Activated naive CD4-positive, alpha-beta T cell treated with anti-CD3 and anti-CD28 coated beads, Interleukin-2, amount 50 U/mL, for 72 hours (primary cell): Measurements from ENCODE around the gene TXNDC5. TPM values are rescaled to one million over a fixed set of nuclear protein-coding genes. Genes with fewer than 3 reads are reported as not detected.
A peak's percentile ranks its signal among the peaks of the same experiment; 100 is the strongest.

ENCODE experiments used
- ATAC-seq, 2 donors: fragments of 150-1000 bp; cut with Tn5 transposase; 2 replicates each; pipeline ENCODE4 v1.10.0; 2021; ENCODE audit warnings: mild to moderate bottlenecking in 2 of 2, moderate library complexity in 2 of 2
- DNase-seq, 2 donors: peaks; one replicate each; pipeline ENCODE4 v3.0.0; 2021 to 2022; ENCODE audit warnings: low spot score in 2 of 2
- H3K27ac Mint-ChIP-seq, 2 donors: one replicate each; pipeline ENCODE4 v1.8.0; 2022; ENCODE audit warnings: mild to moderate bottlenecking in 2 of 2, mixed read lengths in 2 of 2
- H3K36me3 Mint-ChIP-seq, 2 donors: one replicate each; pipeline ENCODE4 v1.8.0; 2022; ENCODE audit warnings: mixed read lengths in 2 of 2
- H3K9me3 Mint-ChIP-seq, 2 donors: one replicate each; pipeline ENCODE4 v1.8.0; 2022; ENCODE audit warnings: mixed read lengths in 2 of 2
- total RNA-seq, 2 donors: library from RNA; stranded (reverse); gene quantifications; one replicate each; pipeline ENCODE4 v1.2.3, GENCODE V29; 2022

Gene TXNDC5
- 10 to 100 TPM; 41.0 to 77.9 TPM for total RNA-seq

- H3K36me3 Mint-ChIP-seq = no peaks in the 10 kb centered on the region
- no peaks in the 10 kb centered on the region for H3K9me3 Mint-ChIP-seq
- peak within 1 kb of the TSS; percentile 76 to 90 for H3K27ac Mint-ChIP-seq
- peak; percentile 83 to 91 for ATAC-seq
- peak; percentile 73 for DNase-seq
Observed at GRCh38 chr6:7910654-7911344, at the start of gene TXNDC5. Gene TXNDC5, minus strand, starts transcription at chr6:7910788. Its CDS starts 12 bp downstream, at chr6:7910776.

GRCh38 chr6:7960141-7960540, 49.6 kb upstream of the TXNDC5 start:
- ATAC-seq (no peak), DNase-seq (no peak)
- peaks cover 0 to under 1% of the 10 kb centered on the region in 2 donors for H3K36me3 Mint-ChIP-seq
- peaks cover under 1 to 6% of the 10 kb centered on the region in 2 donors for H3K9me3 Mint-ChIP-seq
- no peak overlapping the region for H3K27ac Mint-ChIP-seq

- DNase-seq (no peak), ATAC-seq (no peak)
- Mint-ChIP-seq H3K27ac (no peak overlapping the region), H3K36me3 (no peaks in the 10 kb centered on the region), H3K9me3 (peaks cover 0 to 4% of the 10 kb centered on the region in 2 donors)
Observed at GRCh38 chr6:7959453-7959852, 48.9 kb upstream of the TXNDC5 start.

- peaks cover 0 to 4% of the 10 kb centered on the region in 2 donors for H3K9me3 Mint-ChIP-seq
- no peak overlapping the region for H3K27ac Mint-ChIP-seq
- no peak for ATAC-seq
- H3K36me3 Mint-ChIP-seq = no peaks in the 10 kb centered on the region
- no peak for DNase-seq
Observed at GRCh38 chr6:7958464-7958863, 47.9 kb upstream of the TXNDC5 start.

- ATAC-seq (no peak), DNase-seq (no peak)
- peaks cover 0 to 8% of the 10 kb centered on the region in 2 donors for H3K36me3 Mint-ChIP-seq
- no peak overlapping the region for H3K27ac Mint-ChIP-seq
- no peaks in the 10 kb centered on the region for H3K9me3 Mint-ChIP-seq
Observed at GRCh38 chr6:7956257-7956656, 45.7 kb upstream of the TXNDC5 start.

GRCh38 chr6:7954477-7955200, 44.1 kb upstream of the TXNDC5 start:
- DNase-seq = no peak
- H3K9me3 Mint-ChIP-seq = peaks cover 0 to 1% of the 10 kb centered on the region in 2 donors
- ATAC-seq = no peak
- peaks cover 1 to 10% of the 10 kb centered on the region in 2 donors for H3K36me3 Mint-ChIP-seq
- no peak overlapping the region for H3K27ac Mint-ChIP-seq

GRCh38 chr6:7953753-7954152, 43.2 kb upstream of the TXNDC5 start:
- Mint-ChIP-seq H3K36me3 (peaks cover 7 to 16% of the 10 kb centered on the region in 2 donors), H3K9me3 (peaks cover 0 to 7% of the 10 kb centered on the region in 2 donors), H3K27ac (no peak overlapping the region)
- no peak for ATAC-seq
- DNase-seq = no peak

- DNase-seq (no peak), ATAC-seq (no peak)
Observed at GRCh38 chr6:7939864-7940228, 29.3 kb upstream of the TXNDC5 start.

GRCh38 chr6:7939184-7939863, 28.7 kb upstream of the TXNDC5 start:
- Mint-ChIP-seq H3K27ac (no peak overlapping the region), H3K9me3 (no peaks in the 10 kb centered on the region), H3K36me3 (no peaks in the 10 kb centered on the region)
- DNase-seq (no peak), ATAC-seq (no peak)

More at GRCh38 chr6:7939864-7940228, 29.3 kb upstream of the TXNDC5 start:
- no peak overlapping the region for H3K27ac Mint-ChIP-seq
- no peaks in the 10 kb centered on the region for H3K36me3 Mint-ChIP-seq
- no peaks in the 10 kb centered on the region for H3K9me3 Mint-ChIP-seq

- ATAC-seq = no peak
- DNase-seq = no peak
- no peak overlapping the region for H3K27ac Mint-ChIP-seq
- H3K9me3 Mint-ChIP-seq = no peaks in the 10 kb centered on the region
- no peaks in the 10 kb centered on the region for H3K36me3 Mint-ChIP-seq
Observed at GRCh38 chr6:7938562-7939183, 28.1 kb upstream of the TXNDC5 start.

- no peak overlapping the region for H3K27ac Mint-ChIP-seq
- no peak for DNase-seq
- no peaks in the 10 kb centered on the region for H3K36me3 Mint-ChIP-seq
- no peaks in the 10 kb centered on the region for H3K9me3 Mint-ChIP-seq
- no peak for ATAC-seq
Observed at GRCh38 chr6:7933794-7934193, 23.2 kb upstream of the TXNDC5 start.

- Mint-ChIP-seq H3K27ac (no peak overlapping the region), H3K36me3 (no peaks in the 10 kb centered on the region), H3K9me3 (peaks cover 5% of the 10 kb centered on the region in 2 donors)
- DNase-seq (no peak), ATAC-seq (no peak)
Observed at GRCh38 chr6:7932625-7933024, 22.0 kb upstream of the TXNDC5 start.

GRCh38 chr6:7924867-7925266, 14.3 kb upstream of the TXNDC5 start:
- H3K36me3 Mint-ChIP-seq = peaks cover 6 to 31% of the 10 kb centered on the region in 2 donors
- peaks cover 13 to 25% of the 10 kb centered on the region in 2 donors for H3K9me3 Mint-ChIP-seq
- no peak overlapping the region for H3K27ac Mint-ChIP-seq
- ATAC-seq (no peak), DNase-seq (no peak)

- DNase-seq (no peak), ATAC-seq (no peak)
- peaks cover 8 to 20% of the 10 kb centered on the region in 2 donors for H3K9me3 Mint-ChIP-seq
- H3K36me3 Mint-ChIP-seq = peaks cover 6 to 31% of the 10 kb centered on the region in 2 donors
- H3K27ac Mint-ChIP-seq = no peak overlapping the region
Observed at GRCh38 chr6:7922596-7922995, 12.0 kb upstream of the TXNDC5 start.

GRCh38 chr6:7921632-7922092, 11.1 kb upstream of the TXNDC5 start:
- H3K27ac Mint-ChIP-seq = no peak overlapping the region
- H3K36me3 Mint-ChIP-seq = peaks cover 6 to 26% of the 10 kb centered on the region in 2 donors
- peaks cover 8 to 18% of the 10 kb centered on the region in 2 donors for H3K9me3 Mint-ChIP-seq
- DNase-seq (no peak), ATAC-seq (no peak)

- no peak for ATAC-seq
- H3K9me3 Mint-ChIP-seq = peaks cover 8 to 17% of the 10 kb centered on the region in 2 donors
Observed at GRCh38 chr6:7921046-7921445, 10.5 kb upstream of the TXNDC5 start.

GRCh38 chr6:7920425-7920824, 9.8 kb upstream of the TXNDC5 start:
- DNase-seq (no peak), ATAC-seq (peak; percentile 44 to 63)
- Mint-ChIP-seq H3K36me3 (peaks cover 6 to 20% of the 10 kb centered on the region in 2 donors), H3K27ac (no peak overlapping the region), H3K9me3 (peaks cover 6 to 15% of the 10 kb centered on the region in 2 donors)

More at GRCh38 chr6:7921046-7921445, 10.5 kb upstream of the TXNDC5 start:
- DNase-seq = no peak
- Mint-ChIP-seq H3K36me3 (peaks cover 6 to 25% of the 10 kb centered on the region in 2 donors), H3K27ac (no peak overlapping the region)
